Measurements from ENCODE around the gene SLC25A43.
A peak's percentile ranks its signal among the peaks of the same experiment; 100 is the strongest.
"Not testable (repeated sequence)": the region's sequence is repeated elsewhere in the genome, so short reads cannot be mapped to it uniquely, and the experiment has no call there.

Gene SLC25A43

GRCh38 chrX:119410027-119410819 lies 11.1 kb downstream of the SLC25A43 start:
- DNase-seq: peak; percentile 75

GRCh38 chrX:119410854-119411253 lies 11.7 kb downstream of the SLC25A43 start:
- DNase-seq: no peak

GRCh38 chrX:119411959-119412358 lies 12.8 kb downstream of the SLC25A43 start:
- DNase-seq: no peak

GRCh38 chrX:119417376-119417775 lies 18.2 kb downstream of the SLC25A43 start:
- DNase-seq: no peak

GRCh38 chrX:119417842-119418241 lies 18.7 kb downstream of the SLC25A43 start:
- peak; percentile 6 for DNase-seq

GRCh38 chrX:119419146-119419545 lies 20.0 kb downstream of the SLC25A43 start:
- DNase-seq: no peak

GRCh38 chrX:119419898-119420297 lies 20.8 kb downstream of the SLC25A43 start:
- no peak for DNase-seq

- DNase-seq: no peak
Observed at GRCh38 chrX:119421016-119421705, 22.0 kb downstream of the SLC25A43 start.

- no peak for DNase-seq
Observed at GRCh38 chrX:119423631-119424030, 24.5 kb downstream of the SLC25A43 start.

GRCh38 chrX:119424999-119425398 lies 25.9 kb downstream of the SLC25A43 start:
- no peak for DNase-seq

GRCh38 chrX:119427024-119427794 lies 28.1 kb downstream of the SLC25A43 start:
- DNase-seq: peak; percentile 5

- no peak for DNase-seq
Observed at GRCh38 chrX:119427795-119428185, 28.7 kb downstream of the SLC25A43 start.

- peak; percentile 4 for DNase-seq
Observed at GRCh38 chrX:119429471-119429870, 30.3 kb downstream of the SLC25A43 start.

GRCh38 chrX:119441295-119441694 lies 42.2 kb downstream of the SLC25A43 start:
- not testable (repeated sequence) for DNase-seq

GRCh38 chrX:119442286-119442685 lies 43.1 kb downstream of the SLC25A43 start:
- DNase-seq: no peak

GRCh38 chrX:119453202-119453601 lies 54.1 kb downstream of the SLC25A43 start:
- no peak for DNase-seq

GRCh38 chrX:119455264-119455663 lies 56.1 kb downstream of the SLC25A43 start:
- peak; percentile 64 for DNase-seq

- no peak for DNase-seq
Observed at GRCh38 chrX:119459181-119459580, 60.0 kb downstream of the SLC25A43 start.

GRCh38 chrX:119465555-119465954 lies 66.4 kb downstream of the SLC25A43 start:
- no peak for DNase-seq

- no peak for DNase-seq
Observed at GRCh38 chrX:119466970-119467369, 67.8 kb downstream of the SLC25A43 start.

GRCh38 chrX:119467433-119467832 lies 68.3 kb downstream of the SLC25A43 start:
- no peak for DNase-seq

- DNase-seq: peak; percentile 80
Observed at GRCh38 chrX:119467842-119468550, 68.9 kb downstream of the SLC25A43 start, which contains the start of gene SLC25A5. SLC25A5 (plus strand) TSS chrX:119468444; CDS start chrX:119468516, 72 bp downstream.

All from HCEC 1CT (cell line).